Spinal cord (tissue), 10 donors: ENCODE measurements around the gene TRIO. TPM values are rescaled to one million over a fixed set of nuclear protein-coding genes. Genes with fewer than 3 reads are reported as not detected.

Source experiments
- DNase-seq, 6 donors: peaks; one replicate each; pipeline versions ENCODE4 v3.0.0 to v3.0.0-alpha.2; 2013 to 2015; ENCODE audit warnings: low spot score in 6 of 6, low read depth in 4 of 6
- H3K27ac ChIP-seq: one replicate; pipeline ENCODE4 v1.5.1; 2013; ENCODE audit warnings: low read depth, low read length, control low read depth
- H3K27me3 ChIP-seq: one replicate; pipeline ENCODE4 v1.6.1; 2013; ENCODE audit warnings: low read length; ENCODE audit not compliant: control insufficient read depth, insufficient read depth
- H3K36me3 ChIP-seq: one replicate; pipeline ENCODE4 v1.6.1; 2013; ENCODE audit warnings: low read length; ENCODE audit not compliant: control insufficient read depth, insufficient read depth
- H3K4me1 ChIP-seq: one replicate; pipeline ENCODE4 v1.6.1; 2013; ENCODE audit warnings: low read length; ENCODE audit not compliant: control insufficient read depth, insufficient read depth
- H3K4me3 ChIP-seq: one replicate; pipeline ENCODE4 v1.5.1; 2013; ENCODE audit warnings: low read depth, low read length, control low read depth
- H3K9me3 ChIP-seq: one replicate; pipeline ENCODE4 v1.6.1; 2013; ENCODE audit warnings: low read length; ENCODE audit not compliant: control insufficient read depth, insufficient read depth
- WGBS: methylation state at CpG from one replicate; pipeline ENCODE4 v1.1.5; 2013; ENCODE audit warnings: missing lambda C conversion rate; ENCODE audit not compliant: insufficient coverage; 5-methylcytosine and 5-hydroxymethylcytosine counted together
- polyA plus RNA-seq, 2 donors: library from polyadenylated mRNA; unstranded; fragments of 120-200 nt; gene quantifications; one replicate each; pipeline ENCODE4 v1.2.1, GENCODE V29; 2013; ENCODE audit not compliant: insufficient read length in 2 of 2
- total RNA-seq, 2 donors: library from RNA; depleted of rRNA in 1 of 2; stranded (reverse); fragments of 120-200 nt in 1 of 2; fragments of >200 nt in 1 of 2; gene quantifications; one replicate each; pipeline versions ENCODE4 v1.2.3 to v1.2.4, GENCODE V29; 2013 to 2014
- donor health status: healthy.

Gene TRIO
- total and polyA plus RNA-seq, 4 donors = 175 to 253 (median 240) TPM

- DNase-seq = no peak
- Histone ChIP-seq H3K9me3 (no peaks in the 10 kb centered on the region), H3K36me3 (peaks cover 7% of the 10 kb centered on the region), H3K27me3 (no peaks in the 10 kb centered on the region), H3K4me1 (no peaks in the 10 kb centered on the region), H3K4me3 (no peak overlapping the region), H3K27ac (no peak overlapping the region)
- 100% methylated on average over 2 of the region's 2 CpGs for WGBS
Measured at GRCh38 chr5:14526493-14526892, 383.4 kb downstream of the TRIO start.

- H3K36me3 ChIP-seq = peaks cover 3% of the 10 kb centered on the region
- no peaks in the 10 kb centered on the region for H3K4me1 ChIP-seq
- no peaks in the 10 kb centered on the region for H3K27me3 ChIP-seq
- H3K4me3 ChIP-seq = no peak overlapping the region
- 100% methylated on average over 1 of the region's 6 CpGs for WGBS
- DNase-seq = no peak
- no peaks in the 10 kb centered on the region for H3K9me3 ChIP-seq
- no peak overlapping the region for H3K27ac ChIP-seq
Measured at GRCh38 chr5:14528115-14528514, 385.0 kb downstream of the TRIO start.

GRCh38 chr5:14528926-14529325 lies 385.8 kb downstream of the TRIO start:
- whole genome bisulfite sequencing = no CpG with 5 or more reads among the region's 1 CpG
- no peaks in the 10 kb centered on the region for H3K27me3 ChIP-seq
- H3K27ac ChIP-seq = no peak overlapping the region
- no peak for DNase-seq
- H3K4me3 ChIP-seq = no peak overlapping the region
- no peaks in the 10 kb centered on the region for H3K9me3 ChIP-seq
- no peaks in the 10 kb centered on the region for H3K4me1 ChIP-seq
- no peaks in the 10 kb centered on the region for H3K36me3 ChIP-seq

- H3K27ac ChIP-seq = no peak overlapping the region
- H3K4me3 ChIP-seq = no peak overlapping the region
- no peaks in the 10 kb centered on the region for H3K36me3 ChIP-seq
- WGBS = 100% methylated on average over 1 of the region's 7 CpGs
- H3K4me1 ChIP-seq = peaks cover 5% of the 10 kb centered on the region
- DNase-seq = no peak
- H3K27me3 ChIP-seq = no peaks in the 10 kb centered on the region
- H3K9me3 ChIP-seq = no peaks in the 10 kb centered on the region
Measured at GRCh38 chr5:14531668-14532067, 388.5 kb downstream of the TRIO start.

GRCh38 chr5:14532180-14532579 lies 389.0 kb downstream of the TRIO start:
- no peak overlapping the region for H3K27ac ChIP-seq
- no peaks in the 10 kb centered on the region for H3K9me3 ChIP-seq
- H3K36me3 ChIP-seq = no peaks in the 10 kb centered on the region
- no peak for DNase-seq
- 69% methylated on average over 2 of the region's 3 CpGs for WGBS
- H3K4me1 ChIP-seq = peaks cover 5% of the 10 kb centered on the region
- no peak overlapping the region for H3K4me3 ChIP-seq
- H3K27me3 ChIP-seq = no peaks in the 10 kb centered on the region

GRCh38 chr5:14534773-14535172 lies 391.6 kb downstream of the TRIO start:
- peaks cover 5% of the 10 kb centered on the region for H3K4me1 ChIP-seq
- no peak overlapping the region for H3K4me3 ChIP-seq
- no peaks in the 10 kb centered on the region for H3K36me3 ChIP-seq
- H3K9me3 ChIP-seq = peaks cover 4% of the 10 kb centered on the region
- peak in 1 of 6 donors; percentile 31 for DNase-seq
- WGBS = 32% methylated on average over 4 of the region's 7 CpGs
- peak overlapping the region; percentile 33 for H3K27ac ChIP-seq
- H3K27me3 ChIP-seq = no peaks in the 10 kb centered on the region

- H3K9me3 ChIP-seq = no peaks in the 10 kb centered on the region
- WGBS = 100% methylated on average over 1 of the region's 3 CpGs
- no peak overlapping the region for H3K27ac ChIP-seq
- DNase-seq = no peak
- no peaks in the 10 kb centered on the region for H3K36me3 ChIP-seq
- no peaks in the 10 kb centered on the region for H3K27me3 ChIP-seq
- no peak overlapping the region for H3K4me3 ChIP-seq
- H3K4me1 ChIP-seq = no peaks in the 10 kb centered on the region
Measured at GRCh38 chr5:14545308-14545707, 402.2 kb downstream of the TRIO start.

- H3K27ac ChIP-seq = no peak overlapping the region
- no peaks in the 10 kb centered on the region for H3K4me1 ChIP-seq
- H3K9me3 ChIP-seq = no peaks in the 10 kb centered on the region
- WGBS = no CpG with 5 or more reads among the region's 1 CpG
- H3K4me3 ChIP-seq = no peak overlapping the region
- no peaks in the 10 kb centered on the region for H3K36me3 ChIP-seq
- no peaks in the 10 kb centered on the region for H3K27me3 ChIP-seq
- DNase-seq = no peak
Measured at GRCh38 chr5:14545862-14546261, 402.7 kb downstream of the TRIO start.

GRCh38 chr5:14547666-14548065 lies 404.5 kb downstream of the TRIO start:
- no peak for DNase-seq
- H3K36me3 ChIP-seq = no peaks in the 10 kb centered on the region
- no CpG with 5 or more reads among the region's 1 CpG for WGBS

GRCh38 chr5:14551211-14551610 lies 408.1 kb downstream of the TRIO start:
- Histone ChIP-seq H3K27me3 (no peaks in the 10 kb centered on the region), H3K27ac (no peak overlapping the region), H3K9me3 (no peaks in the 10 kb centered on the region), H3K36me3 (no peaks in the 10 kb centered on the region), H3K4me1 (no peaks in the 10 kb centered on the region), H3K4me3 (no peak overlapping the region)
- DNase-seq = no peak
- WGBS = 43% methylated on average over 1 of the region's 3 CpGs

More at GRCh38 chr5:14547666-14548065, 404.5 kb downstream of the TRIO start:
- no peaks in the 10 kb centered on the region for H3K4me1 ChIP-seq
- no peak overlapping the region for H3K27ac ChIP-seq
- H3K27me3 ChIP-seq = no peaks in the 10 kb centered on the region
- no peaks in the 10 kb centered on the region for H3K9me3 ChIP-seq
- H3K4me3 ChIP-seq = no peak overlapping the region
